Testis (tissue), 3 donors: ENCODE results near the gene ICAM5. TPM values are rescaled to one million over a fixed set of nuclear protein-coding genes. Genes with fewer than 3 reads are reported as not detected.

Experiments used
- DNase-seq: peaks from one replicate; pipeline ENCODE4 v3.0.0-alpha.2; 2019
- H3K27ac ChIP-seq, 2 donors: fragments of 200-600 bp; sonication (generic); one replicate each; pipeline ENCODE4 v1.5.1; 2019
- H3K27me3 ChIP-seq: fragments of 200-600 bp; sonication (generic); one replicate; pipeline ENCODE4 v1.5.1; 2019
- H3K36me3 ChIP-seq: fragments of 200-600 bp; sonication (generic); one replicate; pipeline ENCODE4 v1.5.1; 2017; ENCODE audit warnings: low read depth; ENCODE audit errors: missing control alignments
- H3K4me1 ChIP-seq: fragments of 200-600 bp; sonication (generic); one replicate; pipeline ENCODE4 v1.5.1; 2019
- H3K4me3 ChIP-seq, 2 donors: fragments of 200-600 bp; sonication (generic); one replicate each; pipeline ENCODE4 v1.5.1; 2017 to 2019
- H3K9me3 ChIP-seq: fragments of 200-600 bp; sonication (generic); one replicate; pipeline ENCODE4 v1.5.1; 2017
- POLR2A ChIP-seq: fragments of 450-650 bp; IDR thresholded peaks from one replicate; pipeline ENCODE4 v1.6.1; 2017; ENCODE audit warnings: antibody characterized with exemption, mild to moderate bottlenecking, moderate library complexity
- WGBS, 2 donors: methylation state at CpG; one replicate each; pipeline ENCODE4 v1.1.5; 2018; 5-methylcytosine and 5-hydroxymethylcytosine counted together
- intact Hi-C: fragments of 100-400 bp; cut with DNase I; formaldehyde crosslinking; loops from one replicate; pipeline ENCODE4 v1.15.1; 2023; ENCODE audit warnings: low total_unique reads
- polyA plus RNA-seq: library from polyadenylated mRNA; stranded (reverse); fragments of 350-450 nt; fragmentation: Illumina TruSeq; extraction: RNeasy Lipid Tissue Mini Kit (QIAGEN cat#74804); gene quantifications from one replicate; pipeline ENCODE4 v1.2.3, GENCODE V29; 2014; ENCODE audit warnings: low read depth, low replicate concordance; ENCODE audit not compliant: insufficient read depth
- total RNA-seq, 2 donors: library from RNA; depleted of rRNA; stranded (reverse); fragments of >200 nt; gene quantifications; one replicate each; pipeline ENCODE4 v1.2.3, GENCODE V29; 2016
- TF ChIP-seq, protein P1 (sequence below), 3 experiments: fragments of 450-650 bp in 2 of 3; fragments of 200-600 bp in 1 of 3; sonication (generic) in 1 of 3; IDR thresholded peaks; one replicate each; pipeline ENCODE4 v1.5.1; 2016 to 2019; ENCODE audit warnings: antibody characterized with exemption in 3 of 3, mild to moderate bottlenecking in 2 of 3, moderate library complexity in 1 of 3

The ICAM5 gene
- total and polyA plus RNA-seq, 3 donors from 2014 or later: 4.3 to 7.6 (median 5.4) TPM

DNA sequence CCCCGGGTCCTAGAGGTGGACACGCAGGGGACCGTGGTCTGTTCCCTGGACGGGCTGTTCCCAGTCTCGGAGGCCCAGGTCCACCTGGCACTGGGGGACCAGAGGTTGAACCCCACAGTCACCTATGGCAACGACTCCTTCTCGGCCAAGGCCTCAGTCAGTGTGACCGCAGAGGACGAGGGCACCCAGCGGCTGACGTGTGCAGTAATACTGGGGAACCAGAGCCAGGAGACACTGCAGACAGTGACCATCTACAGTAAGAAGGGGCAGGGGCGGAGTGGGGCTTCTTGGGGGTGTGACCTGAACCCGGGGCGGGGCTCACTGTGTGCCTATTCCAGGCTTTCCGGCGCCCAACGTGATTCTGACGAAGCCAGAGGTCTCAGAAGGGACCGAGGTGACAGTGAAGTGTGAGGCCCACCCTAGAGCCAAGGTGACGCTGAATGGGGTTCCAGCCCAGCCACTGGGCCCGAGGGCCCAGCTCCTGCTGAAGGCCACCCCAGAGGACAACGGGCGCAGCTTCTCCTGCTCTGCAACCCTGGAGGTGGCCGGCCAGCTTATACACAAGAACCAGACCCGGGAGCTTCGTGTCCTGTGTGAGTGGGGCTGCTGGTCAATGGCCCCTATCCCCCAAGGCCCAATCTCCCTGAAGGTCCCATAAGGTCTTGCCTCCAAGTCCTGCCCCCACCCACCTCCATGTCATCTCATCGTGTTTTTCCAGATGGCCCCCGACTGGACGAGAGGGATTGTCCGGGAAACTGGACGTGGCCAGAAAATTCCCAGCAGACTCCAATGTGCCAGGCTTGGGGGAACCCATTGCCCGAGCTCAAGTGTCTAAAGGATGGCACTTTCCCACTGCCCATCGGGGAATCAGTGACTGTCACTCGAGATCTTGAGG lies 5.4 kb upstream of the ICAM5 start:
- TF ChIP-seq, protein P1, sequence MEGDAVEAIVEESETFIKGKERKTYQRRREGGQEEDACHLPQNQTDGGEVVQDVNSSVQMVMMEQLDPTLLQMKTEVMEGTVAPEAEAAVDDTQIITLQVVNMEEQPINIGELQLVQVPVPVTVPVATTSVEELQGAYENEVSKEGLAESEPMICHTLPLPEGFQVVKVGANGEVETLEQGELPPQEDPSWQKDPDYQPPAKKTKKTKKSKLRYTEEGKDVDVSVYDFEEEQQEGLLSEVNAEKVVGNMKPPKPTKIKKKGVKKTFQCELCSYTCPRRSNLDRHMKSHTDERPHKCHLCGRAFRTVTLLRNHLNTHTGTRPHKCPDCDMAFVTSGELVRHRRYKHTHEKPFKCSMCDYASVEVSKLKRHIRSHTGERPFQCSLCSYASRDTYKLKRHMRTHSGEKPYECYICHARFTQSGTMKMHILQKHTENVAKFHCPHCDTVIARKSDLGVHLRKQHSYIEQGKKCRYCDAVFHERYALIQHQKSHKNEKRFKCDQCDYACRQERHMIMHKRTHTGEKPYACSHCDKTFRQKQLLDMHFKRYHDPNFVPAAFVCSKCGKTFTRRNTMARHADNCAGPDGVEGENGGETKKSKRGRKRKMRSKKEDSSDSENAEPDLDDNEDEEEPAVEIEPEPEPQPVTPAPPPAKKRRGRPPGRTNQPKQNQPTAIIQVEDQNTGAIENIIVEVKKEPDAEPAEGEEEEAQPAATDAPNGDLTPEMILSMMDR (IDR thresholded peaks at IDR 0.05): no peak
- no peak for TF ChIP-seq POLR2A
- DNase-seq: no peak
- H3K27me3 ChIP-seq: no peaks in the 10 kb centered on the region

GRCh38 chr19:10284960-10285278 lies 4.8 kb upstream of the ICAM5 start:
- intact Hi-C loops: no loop called here
- Histone ChIP-seq H3K27ac (no peak overlapping the region), H3K36me3 (no peaks in the 10 kb centered on the region), H3K4me3 (no peak overlapping the region), H3K9me3 (no peaks in the 10 kb centered on the region), H3K27me3 (no peaks in the 10 kb centered on the region), H3K4me1 (peaks cover 25% of the 10 kb centered on the region)
- 81 to 97% methylated on average over 6 to 13 of the region's 13 CpGs for WGBS, 2 donors
- DNase-seq: no peak
- TF ChIP-seq, protein P1 (IDR thresholded peaks at IDR 0.05): no peak

More for the DNA sequence above, 5.4 kb upstream of the ICAM5 start:
- Histone ChIP-seq H3K9me3 (no peaks in the 10 kb centered on the region), H3K4me1 (peaks cover 19% of the 10 kb centered on the region), H3K36me3 (no peaks in the 10 kb centered on the region), H3K4me3 (no peak overlapping the region), H3K27ac (no peak overlapping the region)
- WGBS, 2 donors: 89 to 92% methylated on average over 20 to 34 of the region's 34 CpGs
- intact Hi-C loops: no loop called here

DNA sequence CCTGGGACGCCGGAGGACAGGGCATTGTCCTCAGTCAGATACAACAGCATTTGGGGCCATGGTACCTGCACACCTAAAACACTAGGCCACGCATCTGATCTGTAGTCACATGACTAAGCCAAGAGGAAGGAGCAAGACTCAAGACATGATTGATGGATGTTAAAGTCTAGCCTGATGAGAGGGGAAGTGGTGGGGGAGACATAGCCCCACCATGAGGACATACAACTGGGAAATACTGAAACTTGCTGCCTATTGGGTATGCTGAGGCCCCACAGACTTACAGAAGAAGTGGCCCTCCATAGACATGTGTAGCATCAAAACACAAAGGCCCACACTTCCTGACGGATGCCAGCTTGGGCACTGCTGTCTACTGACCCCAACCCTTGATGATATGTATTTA lies 4.4 kb upstream of the ICAM5 start:
- WGBS, 2 donors: 91 to 93% methylated on average over 4 of the region's 4 CpGs
- H3K36me3 ChIP-seq: no peaks in the 10 kb centered on the region
- H3K4me1 ChIP-seq: peaks cover 29% of the 10 kb centered on the region
- intact Hi-C loops: no loop called here
- H3K27ac ChIP-seq: no peak overlapping the region
- TF ChIP-seq, protein P1 (IDR thresholded peaks at IDR 0.05): no peak
- no peak for TF ChIP-seq POLR2A
- H3K27me3 ChIP-seq: no peaks in the 10 kb centered on the region
- no peaks in the 10 kb centered on the region for H3K9me3 ChIP-seq
- no peak for DNase-seq
- no peak overlapping the region for H3K4me3 ChIP-seq

DNA sequence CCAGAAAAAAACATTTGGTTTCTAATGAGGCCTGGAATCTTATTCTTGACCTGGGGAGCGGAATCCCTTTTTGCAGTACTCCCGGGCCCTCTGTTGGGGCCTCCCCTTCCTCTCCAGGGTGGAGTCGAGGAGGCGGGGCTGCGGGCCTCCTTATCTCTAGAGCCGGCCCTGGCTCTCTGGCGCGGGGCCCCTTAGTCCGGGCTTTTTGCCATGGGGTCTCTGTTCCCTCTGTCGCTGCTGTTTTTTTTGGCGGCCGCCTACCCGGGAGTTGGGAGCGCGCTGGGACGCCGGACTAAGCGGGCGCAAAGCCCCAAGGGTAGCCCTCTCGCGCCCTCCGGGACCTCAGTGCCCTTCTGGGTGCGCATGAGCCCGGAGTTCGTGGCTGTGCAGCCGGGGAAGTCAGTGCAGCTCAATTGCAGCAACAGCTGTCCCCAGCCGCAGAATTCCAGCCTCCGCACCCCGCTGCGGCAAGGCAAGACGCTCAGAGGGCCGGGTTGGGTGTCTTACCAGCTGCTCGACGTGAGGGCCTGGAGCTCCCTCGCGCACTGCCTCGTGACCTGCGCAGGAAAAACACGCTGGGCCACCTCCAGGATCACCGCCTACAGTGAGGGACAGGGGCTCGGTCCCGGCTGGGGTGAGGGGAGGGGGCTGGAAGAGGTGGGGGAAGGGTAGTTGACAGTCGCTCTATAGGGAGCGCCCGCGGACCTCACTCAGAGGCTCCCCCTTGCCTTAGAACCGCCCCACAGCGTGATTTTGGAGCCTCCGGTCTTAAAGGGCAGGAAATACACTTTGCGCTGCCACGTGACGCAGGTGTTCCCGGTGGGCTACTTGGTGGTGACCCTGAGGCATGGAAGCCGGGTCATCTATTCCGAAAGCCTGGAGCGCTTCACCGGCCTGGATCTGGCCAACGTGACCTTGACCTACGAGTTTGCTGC lies 2.7 kb upstream of the ICAM5 start, which contains the start of gene ICAM4:
Gene ICAM4, plus strand, starts transcription at position 153 of the 935 bp plus-strand sequence. Its CDS starts 58 bp downstream, at position 211.
- DNase-seq: peak; percentile 61

More for the DNA sequence above, 2.7 kb upstream of the ICAM5 start, which contains the start of gene ICAM4:
- no peaks in the 10 kb centered on the region for H3K9me3 ChIP-seq
- peak within 1 kb of the TSS in 1 of 2 donors; percentile 15 for H3K4me3 ChIP-seq
- H3K4me1 ChIP-seq: peaks cover 40% of the 10 kb centered on the region
- H3K36me3 ChIP-seq: no peaks in the 10 kb centered on the region
- no peak within 1 kb of the TSS for H3K27ac ChIP-seq
- TF ChIP-seq, protein P1 (IDR thresholded peaks at IDR 0.05): no peak
- TF ChIP-seq POLR2A: no peak
- no peaks in the 10 kb centered on the region for H3K27me3 ChIP-seq
- intact Hi-C loops: no loop called here
- WGBS, 2 donors: 1 to 6% methylated on average over 33 to 49 of the region's 59 CpGs
